Endodermal cell (in vitro differentiated cells): ENCODE data around the gene ARHGEF28. TPM values are rescaled to one million over a fixed set of nuclear protein-coding genes. Genes with fewer than 3 reads are reported as not detected.

Source experiments
- DNase-seq: peaks from one replicate; pipeline ENCODE4 v3.0.0-alpha.2; 2017
- H3K27ac ChIP-seq: 2 replicates; pipeline ENCODE4 v1.5.1; 2013; ENCODE audit warnings: mild to moderate bottlenecking, low read depth, low read length, moderate library complexity
- H3K27me3 ChIP-seq: 2 replicates; pipeline ENCODE4 v1.6.1; 2013; ENCODE audit warnings: mild to moderate bottlenecking, low read length, moderate library complexity; ENCODE audit not compliant: insufficient read depth, control insufficient read depth, poor library complexity, severe bottlenecking
- H3K36me3 ChIP-seq: 2 replicates; pipeline ENCODE4 v1.7.0; 2013; ENCODE audit warnings: mild to moderate bottlenecking, low read length, moderate library complexity; ENCODE audit not compliant: control insufficient read depth, insufficient read depth
- H3K4me1 ChIP-seq: one replicate; pipeline ENCODE4 v1.7.0; 2013; ENCODE audit warnings: low read length; ENCODE audit not compliant: control insufficient read depth, insufficient read depth
- H3K4me3 ChIP-seq: 2 replicates; pipeline ENCODE4 v1.5.1; 2013; ENCODE audit warnings: mild to moderate bottlenecking, low read length, moderate library complexity
- H3K9ac ChIP-seq: 2 replicates; pipeline ENCODE4 v1.6.1; 2013; ENCODE audit warnings: mild to moderate bottlenecking, low read length, moderate library complexity; ENCODE audit not compliant: poor library complexity, severe bottlenecking; ENCODE audit errors: extremely low read depth
- H3K9me3 ChIP-seq: 2 replicates; pipeline ENCODE4 v1.6.1; 2013; ENCODE audit warnings: mild to moderate bottlenecking, low read length, moderate library complexity; ENCODE audit not compliant: control insufficient read depth
- H3K27ac Mint-ChIP-seq: 2 replicates; pipeline ENCODE4 v1.8.0; 2020; ENCODE audit warnings: mixed read lengths
- H3K27me3 Mint-ChIP-seq: 2 replicates; pipeline ENCODE4 v1.8.0; 2021; ENCODE audit warnings: mild to moderate bottlenecking, mixed read lengths; ENCODE audit not compliant: insufficient read depth
- H3K36me3 Mint-ChIP-seq: 2 replicates; pipeline ENCODE4 v1.8.0; 2020; ENCODE audit warnings: low read depth, mixed read lengths
- H3K4me1 Mint-ChIP-seq: 2 replicates; pipeline ENCODE4 v1.8.0; 2020; ENCODE audit warnings: mixed read lengths
- H3K4me3 Mint-ChIP-seq: 2 replicates; pipeline ENCODE4 v1.8.0; 2020; ENCODE audit warnings: mild to moderate bottlenecking, moderate library complexity, mixed read lengths
- H3K9me3 Mint-ChIP-seq: 2 replicates; pipeline ENCODE4 v1.8.0; 2020; ENCODE audit warnings: mild to moderate bottlenecking, mixed read lengths
- WGBS, 2 experiments: methylation state at CpG; one replicate each; pipeline versions ENCODE4 v1.1.5 to v1.1.7; 2013; ENCODE audit warnings: missing lambda C conversion rate in 2 of 2, mixed read lengths in 1 of 2; ENCODE audit not compliant: insufficient coverage in 1 of 2, insufficient read length in 1 of 2; 5-methylcytosine and 5-hydroxymethylcytosine counted together
- total RNA-seq, 2 donors: library from RNA; stranded (reverse); fragmentation: NEBNext Ultra II Directional in 1 of 2; extraction: Animal tissue kit (Norgen Biotek cat#: 25700) in 1 of 2; gene quantifications; 2 replicates in 1 of 2; 3 replicates in 1 of 2; pipeline ENCODE4 v1.2.1, GENCODE V29; 2021
- TF ChIP-seq, protein P1 (sequence below): fragments of 200-600 bp; sonication (generic); conservative IDR thresholded peaks from 2 replicates; pipeline ENCODE4 v1.5.0; 2021; ENCODE audit warnings: antibody characterized with exemption, mild to moderate bottlenecking

ARHGEF28 gene
- total RNA-seq, 2 donors from 2014 or later = 0.92 to 1.2 TPM

DNA sequence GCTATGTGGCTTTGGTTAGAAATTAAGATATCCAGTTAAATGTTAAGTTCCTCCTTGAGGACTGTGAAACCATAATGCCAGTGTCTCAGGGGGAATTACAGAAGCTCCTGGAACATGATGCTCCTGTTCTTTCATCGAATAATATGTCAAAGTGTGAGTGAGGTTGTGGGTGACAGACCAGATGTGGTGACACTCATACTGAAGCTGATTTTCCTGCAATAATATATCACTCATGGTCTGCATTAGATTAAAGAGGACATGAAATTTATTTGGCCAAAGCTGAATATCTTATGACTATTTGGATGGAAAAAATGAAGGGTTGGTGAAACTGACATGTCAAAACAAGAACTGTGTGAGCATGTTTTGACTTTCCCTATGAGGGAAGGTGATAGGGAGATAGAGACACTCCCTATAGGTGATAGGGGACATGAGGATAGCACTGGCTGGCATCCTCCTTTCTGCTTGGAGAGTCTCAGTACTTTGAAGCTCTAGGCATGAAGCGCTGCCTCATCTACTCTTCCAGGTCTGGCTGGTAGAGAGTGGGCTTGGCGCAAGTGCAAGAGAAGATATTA is 173.5 kb downstream of the ARHGEF28 start:
- no peaks in the 10 kb centered on the region for H3K27me3 Mint-ChIP-seq
- H3K36me3 Mint-ChIP-seq = no peaks in the 10 kb centered on the region
- H3K9ac ChIP-seq = no peak overlapping the region
- no peak for DNase-seq
- H3K36me3 ChIP-seq = no peaks in the 10 kb centered on the region
- H3K4me1 ChIP-seq = peaks cover 9% of the 10 kb centered on the region
- no peak overlapping the region for H3K4me3 Mint-ChIP-seq
- H3K4me3 ChIP-seq = no peak overlapping the region
- 92% methylated on average over 3 of the region's 3 CpGs; no CpG with 5 or more reads in 1 of the 2 experiments for WGBS, 2 experiments
- no peaks in the 10 kb centered on the region for H3K9me3 Mint-ChIP-seq
- H3K27me3 ChIP-seq = no peaks in the 10 kb centered on the region
- peaks cover 17% of the 10 kb centered on the region for H3K4me1 Mint-ChIP-seq
- TF ChIP-seq, protein P1, sequence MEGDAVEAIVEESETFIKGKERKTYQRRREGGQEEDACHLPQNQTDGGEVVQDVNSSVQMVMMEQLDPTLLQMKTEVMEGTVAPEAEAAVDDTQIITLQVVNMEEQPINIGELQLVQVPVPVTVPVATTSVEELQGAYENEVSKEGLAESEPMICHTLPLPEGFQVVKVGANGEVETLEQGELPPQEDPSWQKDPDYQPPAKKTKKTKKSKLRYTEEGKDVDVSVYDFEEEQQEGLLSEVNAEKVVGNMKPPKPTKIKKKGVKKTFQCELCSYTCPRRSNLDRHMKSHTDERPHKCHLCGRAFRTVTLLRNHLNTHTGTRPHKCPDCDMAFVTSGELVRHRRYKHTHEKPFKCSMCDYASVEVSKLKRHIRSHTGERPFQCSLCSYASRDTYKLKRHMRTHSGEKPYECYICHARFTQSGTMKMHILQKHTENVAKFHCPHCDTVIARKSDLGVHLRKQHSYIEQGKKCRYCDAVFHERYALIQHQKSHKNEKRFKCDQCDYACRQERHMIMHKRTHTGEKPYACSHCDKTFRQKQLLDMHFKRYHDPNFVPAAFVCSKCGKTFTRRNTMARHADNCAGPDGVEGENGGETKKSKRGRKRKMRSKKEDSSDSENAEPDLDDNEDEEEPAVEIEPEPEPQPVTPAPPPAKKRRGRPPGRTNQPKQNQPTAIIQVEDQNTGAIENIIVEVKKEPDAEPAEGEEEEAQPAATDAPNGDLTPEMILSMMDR = no peak
- no peaks in the 10 kb centered on the region for H3K9me3 ChIP-seq
- H3K27ac Mint-ChIP-seq = no peak overlapping the region
- no peak overlapping the region for H3K27ac ChIP-seq

DNA sequence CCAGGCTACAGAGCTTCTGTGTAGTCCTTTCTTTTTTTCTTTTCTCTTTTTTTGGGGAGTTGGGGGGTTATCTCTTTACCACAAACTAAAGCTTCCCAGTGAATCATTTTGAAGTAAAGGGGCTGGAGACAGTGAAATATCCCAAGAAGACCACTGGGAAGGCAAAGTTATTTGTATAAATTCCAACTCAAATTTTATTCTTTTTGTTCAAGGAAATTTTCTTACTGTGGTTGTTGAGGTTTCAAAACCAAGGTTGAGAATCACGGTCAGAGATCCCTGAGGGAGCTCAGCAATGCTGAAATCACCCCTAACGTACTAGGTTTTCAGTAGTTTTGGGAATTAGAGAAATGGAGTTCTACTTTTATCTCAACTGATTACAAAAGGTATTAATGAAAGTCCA is 175.7 kb downstream of the ARHGEF28 start:
- TF ChIP-seq, protein P1 = no peak
- H3K36me3 ChIP-seq = no peaks in the 10 kb centered on the region
- Mint-ChIP-seq H3K9me3 (no peaks in the 10 kb centered on the region), H3K27me3 (peaks cover 2% of the 10 kb centered on the region), H3K4me1 (peaks cover 3% of the 10 kb centered on the region), H3K4me3 (no peak overlapping the region), H3K36me3 (no peaks in the 10 kb centered on the region), H3K27ac (no peak overlapping the region)
- H3K9me3 ChIP-seq = no peaks in the 10 kb centered on the region
- WGBS, 2 experiments = 95 to 100% methylated on average over 1 to 2 of the region's 2 CpGs
- no peak for DNase-seq
- no peaks in the 10 kb centered on the region for H3K27me3 ChIP-seq
- H3K4me3 ChIP-seq = no peak overlapping the region
- H3K4me1 ChIP-seq = no peaks in the 10 kb centered on the region
- no peak overlapping the region for H3K9ac ChIP-seq
- no peak overlapping the region for H3K27ac ChIP-seq

DNA sequence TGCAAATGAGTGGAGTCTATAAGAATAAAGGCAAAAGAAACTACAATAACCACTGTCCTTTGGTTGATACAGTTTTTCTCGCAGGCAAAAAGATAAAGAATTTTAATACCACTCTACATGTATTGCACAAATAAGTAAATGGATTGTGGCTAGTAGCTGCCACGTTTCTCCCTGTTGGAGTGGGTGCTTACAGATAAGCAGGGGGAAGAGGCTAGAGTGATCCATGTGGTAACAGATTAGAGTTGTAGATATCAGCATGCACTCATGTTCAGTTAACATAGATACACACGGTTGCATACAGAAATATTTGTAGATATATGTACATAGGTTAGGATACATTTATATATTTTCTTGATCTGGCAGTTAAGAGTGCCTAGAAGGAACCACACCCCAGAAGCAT is 179.5 kb downstream of the ARHGEF28 start:
- TF ChIP-seq, protein P1 = no peak
- no peaks in the 10 kb centered on the region for H3K4me1 Mint-ChIP-seq
- H3K27me3 Mint-ChIP-seq = peaks cover 2% of the 10 kb centered on the region

More for the DNA sequence above, 179.5 kb downstream of the ARHGEF28 start:
- H3K9me3 ChIP-seq = no peaks in the 10 kb centered on the region
- no peaks in the 10 kb centered on the region for H3K27me3 ChIP-seq
- H3K4me3 ChIP-seq = no peak overlapping the region
- no peaks in the 10 kb centered on the region for H3K4me1 ChIP-seq
- no peak overlapping the region for H3K27ac ChIP-seq
- no peak for DNase-seq
- Mint-ChIP-seq H3K4me3 (no peak overlapping the region), H3K27ac (no peak overlapping the region), H3K36me3 (no peaks in the 10 kb centered on the region), H3K9me3 (no peaks in the 10 kb centered on the region)
- 78% methylated on average over 1 of the region's 3 CpGs; no CpG with 5 or more reads in 1 of the 2 experiments for WGBS, 2 experiments
- H3K36me3 ChIP-seq = no peaks in the 10 kb centered on the region
- H3K9ac ChIP-seq = no peak overlapping the region
